Measurements from ENCODE around the gene FILIP1. TPM values are rescaled to one million over a fixed set of nuclear protein-coding genes. Genes with fewer than 3 reads are reported as not detected.

Gene FILIP1
- total and polyA plus RNA-seq, 9 donors = 1.1 to 7.1 (median 2.7) TPM

DNA sequence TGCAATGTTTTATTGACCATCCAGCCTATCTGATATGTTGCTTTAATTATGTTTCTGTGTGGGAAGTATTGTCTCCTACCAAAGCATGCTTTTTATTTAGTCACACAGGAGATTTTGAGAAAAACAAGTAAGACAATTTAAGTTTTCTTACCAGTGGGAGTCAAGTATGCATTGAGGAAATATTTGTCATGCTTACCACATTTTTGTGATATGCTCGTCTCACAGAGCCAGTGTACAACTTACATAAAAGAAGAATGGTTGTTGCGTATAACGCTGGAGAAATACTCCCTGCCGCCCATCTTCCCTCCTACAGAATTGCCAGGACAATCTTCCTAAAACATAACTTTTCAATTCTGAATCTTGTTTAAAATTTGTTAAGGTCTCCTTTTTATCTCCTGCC is 37.1 kb upstream of the FILIP1 start:
- WGBS, 3 donors = 8 to 24% (median 9%) methylated on average over 4 of the region's 4 CpGs
- no peaks in the 10 kb centered on the region for H3K9me3 ChIP-seq
- H3K36me3 ChIP-seq = no peaks in the 10 kb centered on the region
- no peak overlapping the region for H3K4me3 ChIP-seq
- no peak overlapping the region for H3K27ac ChIP-seq
- intact Hi-C loops (cut with DNase I) = no loop called here
- no peak for DNase-seq
- TF ChIP-seq POLR2A (IDR thresholded peaks at IDR 0.05) = no peak
- TF ChIP-seq EP300 (IDR thresholded peaks at IDR 0.05) = no peak
- H3K27me3 ChIP-seq = no peaks in the 10 kb centered on the region
- no peaks in the 10 kb centered on the region for H3K4me1 ChIP-seq (ENCODE audit: insufficient read depth)

DNA sequence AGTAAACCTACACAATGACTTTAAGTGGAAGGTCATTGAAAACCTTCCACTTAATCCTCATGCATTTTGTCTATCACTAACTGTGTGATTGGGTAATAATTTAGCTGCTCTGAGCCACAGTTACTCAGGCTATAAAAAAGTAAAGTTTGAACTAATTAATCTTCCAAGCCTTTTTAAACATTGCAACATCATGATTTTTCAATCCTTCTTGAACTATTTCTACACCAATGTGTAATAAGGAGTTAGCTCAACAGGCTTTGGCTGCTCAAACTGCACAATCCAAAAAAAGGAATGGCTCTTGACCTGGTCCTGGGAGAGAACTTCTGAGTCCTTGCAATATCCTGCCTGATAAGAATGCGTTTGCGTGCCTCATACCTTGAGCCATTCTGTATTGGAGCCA is 34.8 kb upstream of the FILIP1 start:
- no peak for DNase-seq
- Histone ChIP-seq H3K27me3 (no peaks in the 10 kb centered on the region), H3K36me3 (no peaks in the 10 kb centered on the region), H3K27ac (no peak overlapping the region), H3K4me1 (ENCODE audit: insufficient read depth) (no peaks in the 10 kb centered on the region), H3K4me3 (no peak overlapping the region), H3K9me3 (no peaks in the 10 kb centered on the region)
- WGBS, 3 donors = 61 to 70% (median 64%) methylated on average over 2 of the region's 2 CpGs
- intact Hi-C loops (cut with DNase I) = loop anchor here (5.0 to 10.0 kb wide), 3 partner anchors 234 to 264 kb away; no protein-coding TSS in a partner anchor
- TF ChIP-seq EP300 (IDR thresholded peaks at IDR 0.05) (no peak), POLR2A (IDR thresholded peaks at IDR 0.05) (no peak)
- TF ChIP-seq, protein P1, sequence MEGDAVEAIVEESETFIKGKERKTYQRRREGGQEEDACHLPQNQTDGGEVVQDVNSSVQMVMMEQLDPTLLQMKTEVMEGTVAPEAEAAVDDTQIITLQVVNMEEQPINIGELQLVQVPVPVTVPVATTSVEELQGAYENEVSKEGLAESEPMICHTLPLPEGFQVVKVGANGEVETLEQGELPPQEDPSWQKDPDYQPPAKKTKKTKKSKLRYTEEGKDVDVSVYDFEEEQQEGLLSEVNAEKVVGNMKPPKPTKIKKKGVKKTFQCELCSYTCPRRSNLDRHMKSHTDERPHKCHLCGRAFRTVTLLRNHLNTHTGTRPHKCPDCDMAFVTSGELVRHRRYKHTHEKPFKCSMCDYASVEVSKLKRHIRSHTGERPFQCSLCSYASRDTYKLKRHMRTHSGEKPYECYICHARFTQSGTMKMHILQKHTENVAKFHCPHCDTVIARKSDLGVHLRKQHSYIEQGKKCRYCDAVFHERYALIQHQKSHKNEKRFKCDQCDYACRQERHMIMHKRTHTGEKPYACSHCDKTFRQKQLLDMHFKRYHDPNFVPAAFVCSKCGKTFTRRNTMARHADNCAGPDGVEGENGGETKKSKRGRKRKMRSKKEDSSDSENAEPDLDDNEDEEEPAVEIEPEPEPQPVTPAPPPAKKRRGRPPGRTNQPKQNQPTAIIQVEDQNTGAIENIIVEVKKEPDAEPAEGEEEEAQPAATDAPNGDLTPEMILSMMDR (IDR thresholded peaks at IDR 0.05) = no peak

DNA sequence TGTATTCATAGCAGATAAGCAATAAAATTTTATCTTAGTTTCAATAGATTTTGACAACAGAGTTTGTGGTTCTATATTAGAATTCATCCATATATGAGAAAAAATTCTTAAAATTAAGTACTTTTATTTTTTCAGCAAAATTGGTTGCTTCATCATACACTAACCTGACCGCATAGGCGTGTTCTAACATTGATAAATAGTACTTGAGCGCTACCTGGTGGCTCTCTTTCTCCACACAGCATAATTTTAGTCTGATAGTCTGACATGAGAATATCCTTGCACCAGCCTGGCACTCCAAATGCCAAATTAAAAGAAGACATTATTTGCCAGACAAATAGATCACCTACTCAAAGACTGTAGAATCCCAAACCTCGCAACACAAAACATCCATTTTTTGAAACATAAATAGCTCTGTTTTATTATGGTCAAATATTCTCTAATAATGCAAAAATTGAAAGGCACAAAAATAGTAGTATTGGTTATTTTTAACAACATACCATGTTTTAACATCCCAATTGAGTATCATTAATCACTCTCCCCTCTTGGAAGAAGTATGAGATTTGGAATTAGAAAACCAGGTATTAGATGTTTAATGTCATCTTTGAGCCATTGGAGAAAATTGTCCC is 33.0 kb upstream of the FILIP1 start:
- WGBS, 3 donors = 8 to 20% (median 17%) methylated on average over 4 of the region's 4 CpGs
- intact Hi-C loops (cut with DNase I) = loop anchor here (5.0 to 10.0 kb wide), 3 partner anchors 232 to 262 kb away; no protein-coding TSS in a partner anchor

DNA sequence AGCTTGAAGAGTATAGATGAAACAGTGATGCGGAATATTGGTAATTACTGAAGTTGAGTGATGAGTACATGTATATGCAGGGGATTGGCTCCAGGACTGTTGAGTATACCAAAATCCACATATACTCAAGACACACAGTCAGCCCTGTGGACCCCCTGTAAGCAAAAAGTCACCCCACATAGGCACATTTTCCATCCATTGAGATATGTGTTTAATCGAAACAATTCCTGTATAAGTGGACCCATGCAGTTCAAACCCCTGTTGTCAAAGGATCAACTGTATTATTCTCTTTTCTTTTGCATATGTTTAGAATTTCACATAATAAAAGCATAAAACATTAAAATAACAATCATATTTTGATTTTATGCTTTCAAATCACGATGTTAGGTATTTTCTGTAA is 32.1 kb upstream of the FILIP1 start:
- H3K27ac ChIP-seq = no peak overlapping the region
- intact Hi-C loops (cut with DNase I) = loop anchor here (5.0 to 10.0 kb wide), 3 partner anchors 231 to 261 kb away; no protein-coding TSS in a partner anchor
- no peaks in the 10 kb centered on the region for H3K36me3 ChIP-seq
- H3K27me3 ChIP-seq = no peaks in the 10 kb centered on the region
- H3K4me1 ChIP-seq (ENCODE audit: insufficient read depth) = no peaks in the 10 kb centered on the region
- TF ChIP-seq POLR2A (IDR thresholded peaks at IDR 0.05) = no peak
- no peak for TF ChIP-seq EP300 (IDR thresholded peaks at IDR 0.05)
- TF ChIP-seq, protein P1 (IDR thresholded peaks at IDR 0.05) = no peak
- H3K4me3 ChIP-seq = no peak overlapping the region
- WGBS, 3 donors = 93 to 98% (median 96%) methylated on average over 3 of the region's 3 CpGs
- H3K9me3 ChIP-seq = no peaks in the 10 kb centered on the region
- no peak for DNase-seq

More for the DNA sequence above, 33.0 kb upstream of the FILIP1 start:
- H3K36me3 ChIP-seq = no peaks in the 10 kb centered on the region
- no peak overlapping the region for H3K4me3 ChIP-seq
- no peaks in the 10 kb centered on the region for H3K27me3 ChIP-seq
- TF ChIP-seq EP300 (IDR thresholded peaks at IDR 0.05) (no peak), POLR2A (IDR thresholded peaks at IDR 0.05) (no peak)
- TF ChIP-seq, protein P1 (IDR thresholded peaks at IDR 0.05) = peak; percentile 56 to 76 (median 58)
- H3K27ac ChIP-seq = no peak overlapping the region
- no peaks in the 10 kb centered on the region for H3K9me3 ChIP-seq
- no peaks in the 10 kb centered on the region for H3K4me1 ChIP-seq (ENCODE audit: insufficient read depth)
- peak in 4 of 5 donors; percentile 19 to 62 (median 42) for DNase-seq

DNA sequence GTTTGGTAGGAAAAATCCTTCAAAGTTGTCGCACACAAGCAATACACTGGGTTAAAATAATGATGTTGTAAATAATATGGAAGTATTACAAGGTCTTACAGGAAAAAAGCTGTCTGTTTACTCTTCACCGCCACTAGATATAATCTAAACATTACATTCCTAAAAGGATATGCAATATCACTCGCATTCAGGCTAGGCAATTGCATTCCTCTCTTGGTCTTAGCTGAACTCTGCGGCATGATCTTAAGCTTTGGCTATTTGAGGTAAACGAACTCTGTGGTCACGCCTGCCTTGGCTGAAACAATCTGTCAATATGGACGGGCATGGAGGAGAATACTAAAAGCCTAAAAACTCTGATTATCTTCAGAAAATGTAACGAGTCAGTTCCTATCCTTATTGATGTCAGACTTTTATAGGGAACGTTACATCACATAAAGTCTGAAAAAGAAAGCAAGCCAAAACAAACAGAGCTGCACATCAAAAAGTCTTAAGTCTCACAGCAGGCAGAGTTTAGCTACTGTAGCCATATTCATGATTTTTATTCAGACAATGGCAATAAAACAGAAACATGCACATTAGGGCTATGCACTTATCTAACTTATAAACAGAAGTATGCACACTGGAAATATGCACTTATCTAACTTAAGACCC is 30.8 kb upstream of the FILIP1 start:
- TF ChIP-seq EP300 (IDR thresholded peaks at IDR 0.05) (no peak), POLR2A (IDR thresholded peaks at IDR 0.05) (no peak)
- TF ChIP-seq, protein P1 (IDR thresholded peaks at IDR 0.05) = no peak
- intact Hi-C loops (cut with DNase I) = loop anchor here in 3 of 4 donors (10.0 kb wide), 2 partner anchors 230 to 260 kb away; no protein-coding TSS in a partner anchor

More for the DNA sequence above, 30.8 kb upstream of the FILIP1 start:
- Histone ChIP-seq H3K27me3 (no peaks in the 10 kb centered on the region), H3K36me3 (no peaks in the 10 kb centered on the region), H3K9me3 (no peaks in the 10 kb centered on the region), H3K27ac (no peak overlapping the region), H3K4me1 (ENCODE audit: insufficient read depth) (no peaks in the 10 kb centered on the region), H3K4me3 (no peak overlapping the region)
- WGBS, 3 donors = 3 to 16% (median 4%) methylated on average over 9 of the region's 9 CpGs
- no peak for DNase-seq

Measured in ovary (tissue), 9 donors.